GF-D8 (cell line): Measurements from ENCODE around the gene LBX1.
"Not testable (repeated sequence)": the region's sequence is repeated elsewhere in the genome, so short reads cannot be mapped to it uniquely, and the experiment has no call there.

Source experiments
- DNase-seq: peaks from one replicate; lab custom pipeline; 2025; lab: John Stamatoyannopoulos, UW

The LBX1 gene

DNA sequence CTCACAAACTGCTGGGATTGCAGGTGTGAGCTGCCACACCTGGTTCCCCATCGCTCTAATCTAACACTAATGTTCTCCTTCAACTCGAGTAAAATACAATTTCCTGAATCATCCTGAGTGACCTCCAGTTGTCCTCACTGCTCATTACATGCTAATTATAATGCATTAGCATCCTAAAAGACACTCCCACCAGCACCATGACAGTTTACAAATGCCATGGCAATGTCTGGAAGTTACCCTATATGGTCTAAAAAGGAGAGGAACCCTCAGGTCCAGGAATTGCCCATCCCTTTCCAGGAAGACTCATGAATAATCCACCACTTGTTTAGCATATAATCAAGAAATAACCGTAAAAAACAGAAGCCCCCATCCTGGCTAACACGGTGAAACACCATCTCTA, 26.6 kb downstream of the LBX1 start:
- DNase-seq = not testable (repeated sequence)

DNA sequence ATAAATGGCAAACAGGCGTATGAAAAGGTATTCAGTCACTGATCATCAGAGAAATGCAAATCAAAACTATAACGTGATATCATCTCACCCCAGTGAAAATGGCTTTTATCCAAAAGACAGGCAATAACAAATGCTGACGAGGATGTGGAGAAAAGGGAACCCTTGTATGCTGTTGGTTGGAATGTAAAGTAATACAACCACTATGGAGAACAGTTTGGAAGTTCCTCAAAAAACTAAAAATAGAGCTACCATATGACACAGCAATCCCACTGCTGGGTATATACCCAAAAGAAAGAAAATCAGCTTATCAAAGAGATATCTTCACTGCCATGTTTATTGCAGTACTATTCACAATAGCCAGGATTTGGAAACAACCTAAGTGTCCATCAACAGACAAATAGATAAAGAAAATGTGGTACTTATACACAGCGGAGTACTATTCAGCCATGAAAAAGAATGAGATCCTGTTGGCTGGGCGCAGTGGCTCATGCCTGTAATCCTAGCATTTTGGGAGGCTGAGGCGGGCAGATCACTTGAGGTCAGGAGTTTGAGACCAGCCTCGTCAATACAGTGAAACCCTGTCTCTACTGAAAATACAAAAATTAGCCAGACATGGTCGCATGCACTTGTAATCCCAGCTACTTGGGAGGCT, 30.8 kb downstream of the LBX1 start:
- not testable (repeated sequence) for DNase-seq

DNA sequence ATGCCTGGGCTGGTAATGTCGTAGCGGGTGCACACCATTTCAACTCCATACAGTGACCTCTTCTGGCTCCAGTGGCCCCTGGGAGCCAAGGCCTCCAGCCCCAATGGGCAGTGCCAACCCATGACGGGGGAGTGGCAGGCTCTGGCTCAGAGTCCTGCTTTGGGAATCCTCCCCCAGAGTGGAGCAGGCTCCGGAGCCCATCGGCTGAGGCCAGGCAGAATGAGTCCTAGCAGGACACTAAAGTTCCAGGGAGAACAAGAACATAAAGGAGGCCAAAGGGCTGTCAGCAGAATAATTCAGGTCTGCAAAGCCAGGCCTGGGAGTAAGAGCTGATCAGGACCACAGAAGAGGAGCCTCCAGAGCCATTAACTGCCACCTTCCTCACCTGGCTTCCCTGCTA, 33.3 kb downstream of the LBX1 start:
- no peak for DNase-seq

DNA sequence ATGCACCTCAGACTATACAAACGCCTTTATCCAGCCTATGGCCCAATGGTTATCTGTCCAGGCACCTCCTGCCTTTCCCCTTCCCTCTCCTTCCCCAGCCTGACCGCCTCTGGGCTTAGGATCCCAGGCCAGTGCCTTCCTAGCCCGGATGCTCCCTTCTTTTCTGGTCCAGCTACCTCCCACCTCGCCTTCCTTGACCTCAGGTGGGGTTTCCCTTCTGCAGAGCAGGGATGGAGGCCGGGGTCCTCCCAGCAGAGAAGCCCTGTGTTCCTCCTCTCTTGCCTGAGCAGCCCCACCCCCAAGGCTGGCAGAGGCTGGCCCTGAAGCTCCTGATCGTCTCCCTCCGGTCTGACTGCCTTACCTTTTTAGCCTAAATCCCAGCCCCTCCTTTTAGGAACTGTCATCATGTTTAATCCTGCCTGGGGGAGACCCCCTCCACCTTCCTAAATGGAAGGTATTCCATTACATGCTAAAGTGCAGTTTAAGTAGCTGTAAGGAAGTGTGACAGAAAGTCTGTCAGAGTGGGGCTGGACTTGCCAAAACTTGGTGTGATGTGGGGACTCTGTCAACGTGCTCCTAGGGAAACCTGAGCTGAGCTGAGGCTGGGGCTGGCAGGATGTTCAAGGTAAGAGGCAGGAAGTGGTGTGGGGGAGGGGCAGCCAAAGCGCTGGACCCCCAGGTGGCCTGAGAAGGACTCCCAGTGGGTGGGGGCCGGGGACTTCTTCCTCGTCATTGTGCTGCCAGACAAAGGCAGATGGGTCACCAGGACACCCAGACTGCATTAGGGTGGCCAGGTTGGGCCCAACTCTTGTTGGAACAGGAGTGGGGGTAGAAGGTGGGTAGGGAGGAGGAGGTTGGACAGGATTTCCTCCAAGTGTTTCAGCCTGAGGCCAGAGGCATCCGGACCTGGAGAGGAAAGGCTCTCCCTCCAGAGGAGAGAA, 39.5 kb downstream of the LBX1 start:
- no peak for DNase-seq

DNA sequence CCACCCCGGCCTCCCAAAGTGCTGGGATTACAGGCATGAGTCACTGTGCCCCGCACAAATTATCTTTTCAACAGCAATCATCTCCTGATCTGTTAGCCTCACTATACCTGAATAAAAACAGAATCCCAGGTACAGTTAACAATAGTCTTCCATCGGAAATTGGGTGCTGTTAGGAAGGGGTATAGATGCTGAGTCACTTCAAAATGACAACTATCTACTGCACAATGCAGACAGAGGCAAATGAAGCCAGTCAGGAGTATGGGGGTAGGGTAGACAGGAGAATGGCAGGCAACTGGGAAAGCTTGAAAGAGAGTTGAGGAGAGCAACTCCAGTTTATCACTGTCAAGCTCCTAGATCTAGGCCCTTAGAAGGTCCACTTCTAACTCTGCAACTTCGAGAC, 40.3 kb downstream of the LBX1 start:
- DNase-seq = no peak

DNA sequence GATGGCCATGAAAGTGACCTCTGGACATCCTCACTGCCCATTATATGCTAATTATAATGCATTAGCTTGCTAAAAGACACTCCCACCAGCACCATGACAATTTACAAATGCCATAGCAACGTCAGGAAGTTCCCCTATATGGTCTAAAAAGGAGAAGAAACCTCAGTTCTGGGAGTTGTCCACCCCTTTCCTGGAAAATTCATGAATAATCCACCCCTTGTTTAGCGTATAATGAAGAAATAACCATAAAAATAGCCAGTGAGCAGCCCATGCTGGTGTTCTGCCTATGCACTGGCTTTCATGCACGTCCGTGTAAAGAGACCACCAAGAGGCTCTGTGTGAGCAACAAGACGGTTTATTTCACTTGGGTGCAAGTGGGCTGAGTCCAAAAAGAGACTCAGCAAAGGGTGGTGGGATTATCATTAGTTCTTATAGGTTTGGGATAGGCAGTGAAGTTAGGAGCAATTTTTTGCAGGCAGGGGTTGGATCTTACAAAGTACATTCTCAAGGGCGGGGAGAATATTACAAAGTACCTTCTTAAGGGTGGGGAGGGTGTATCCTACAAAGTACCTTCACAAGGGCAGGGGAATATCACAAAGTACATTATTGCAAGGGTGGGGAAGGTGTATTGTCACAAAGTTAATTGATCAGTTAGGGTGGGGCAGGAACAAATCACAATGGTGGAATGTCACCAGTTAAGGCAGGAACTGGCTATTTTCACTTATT, 45.6 kb downstream of the LBX1 start:
- no peak for DNase-seq

DNA sequence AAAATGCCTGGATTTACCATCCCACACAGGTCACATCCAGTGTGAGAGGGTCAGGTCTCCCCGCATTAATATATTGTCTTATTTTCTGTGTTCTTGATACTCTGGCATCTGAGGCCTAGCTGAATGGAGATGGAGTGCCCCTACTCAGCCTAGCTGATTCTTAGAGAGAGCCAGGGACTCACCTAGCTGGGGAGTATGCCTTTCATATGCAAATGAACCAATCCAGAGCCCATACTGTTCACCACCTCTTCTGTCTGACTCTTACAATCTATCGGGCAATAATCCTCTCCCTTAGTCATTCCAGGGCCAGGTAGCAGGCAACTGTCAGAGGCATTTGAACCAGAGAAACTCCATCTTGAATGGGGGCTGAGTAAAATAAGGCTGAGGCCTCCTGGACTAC, 46.3 kb downstream of the LBX1 start:
- DNase-seq = no peak
